GM19239 (cell line): ENCODE results near the gene CUEDC2.
"Not testable (repeated sequence)": the region's sequence is repeated elsewhere in the genome, so short reads cannot be mapped to it uniquely, and the experiment has no call there.

Experiments used
- DNase-seq: peaks from one replicate; pipeline ENCODE4 v3.0.0; 2011; ENCODE audit warnings: low spot score; ENCODE audit not compliant: insufficient read length
- FAIRE-seq: peaks from 2 replicates; lab custom pipeline; 2011; peaks lifted over from hg19 to GRCh38; lab: Jason Lieb, UNC

Gene CUEDC2

GRCh38 chr10:102455893-102456471 is 23.6 kb upstream of the CUEDC2 start:
- FAIRE-seq: no peak
- DNase-seq: no peak

GRCh38 chr10:102454662-102455487 is 22.5 kb upstream of the CUEDC2 start:
- not testable (repeated sequence) for DNase-seq, FAIRE-seq

- DNase-seq: no peak
Measured at GRCh38 chr10:102453502-102453901, 21.1 kb upstream of the CUEDC2 start.

GRCh38 chr10:102452672-102453340 is 20.4 kb upstream of the CUEDC2 start:
- FAIRE-seq: no peak
- DNase-seq: no peak

More at GRCh38 chr10:102453502-102453901, 21.1 kb upstream of the CUEDC2 start:
- no peak for FAIRE-seq

GRCh38 chr10:102451105-102451969 is 19.0 kb upstream of the CUEDC2 start, which contains the start of gene C10orf95:
C10orf95 (minus strand) TSS chr10:102451543; CDS start chr10:102451093, 450 bp downstream.
- DNase-seq: no peak
- peak; percentile 39 for FAIRE-seq

GRCh38 chr10:102450374-102451104 is 18.2 kb upstream of the CUEDC2 start:
- DNase-seq: peak; percentile 86
- FAIRE-seq: peak; percentile 84

- DNase-seq: no peak
- no peak for FAIRE-seq
Measured at GRCh38 chr10:102450124-102450373, 17.7 kb upstream of the CUEDC2 start.

- FAIRE-seq: peak; percentile 72
- no peak for DNase-seq
Measured at GRCh38 chr10:102449321-102450123, 17.1 kb upstream of the CUEDC2 start.

- FAIRE-seq: no peak
- no peak for DNase-seq
Measured at GRCh38 chr10:102444851-102445250, 12.5 kb upstream of the CUEDC2 start.

GRCh38 chr10:102438374-102438773 is 6.0 kb upstream of the CUEDC2 start:
- DNase-seq (no peak), FAIRE-seq (no peak)

GRCh38 chr10:102437515-102437914 is 5.1 kb upstream of the CUEDC2 start:
- no peak for FAIRE-seq

GRCh38 chr10:102436312-102436711 is 3.9 kb upstream of the CUEDC2 start:
- FAIRE-seq: no peak
- no peak for DNase-seq

More at GRCh38 chr10:102437515-102437914, 5.1 kb upstream of the CUEDC2 start:
- no peak for DNase-seq

GRCh38 chr10:102435529-102436233 is 3.3 kb upstream of the CUEDC2 start:
- peak; percentile 56 for FAIRE-seq

GRCh38 chr10:102435133-102435497 is 2.7 kb upstream of the CUEDC2 start:
- DNase-seq (no peak), FAIRE-seq (no peak)

More at GRCh38 chr10:102435529-102436233, 3.3 kb upstream of the CUEDC2 start:
- DNase-seq: no peak

- no peak for FAIRE-seq
Measured at GRCh38 chr10:102434394-102435132, 2.2 kb upstream of the CUEDC2 start.

GRCh38 chr10:102433619-102434046 is 1.3 kb upstream of the CUEDC2 start:
- FAIRE-seq (no peak), DNase-seq (no peak)

More at GRCh38 chr10:102434394-102435132, 2.2 kb upstream of the CUEDC2 start:
- DNase-seq: no peak

- DNase-seq (no peak), FAIRE-seq (no peak)
Measured at GRCh38 chr10:102431452-102432124, 786 bp downstream of the CUEDC2 start.
